Right hindlimb (tissue), 1 donor: ENCODE results near the gene MSH2.
"Not testable (repeated sequence)": the region's sequence is repeated elsewhere in the genome, so short reads cannot be mapped to it uniquely, and the experiment has no call there.

Experiments
- DNase-seq: peaks from one replicate; pipeline ENCODE4 v3.0.0-alpha.2; 2018

MSH2 gene

GRCh38 chr2:47485751-47486300 lies 82.9 kb downstream of the MSH2 start:
- no peak for DNase-seq

DNA sequence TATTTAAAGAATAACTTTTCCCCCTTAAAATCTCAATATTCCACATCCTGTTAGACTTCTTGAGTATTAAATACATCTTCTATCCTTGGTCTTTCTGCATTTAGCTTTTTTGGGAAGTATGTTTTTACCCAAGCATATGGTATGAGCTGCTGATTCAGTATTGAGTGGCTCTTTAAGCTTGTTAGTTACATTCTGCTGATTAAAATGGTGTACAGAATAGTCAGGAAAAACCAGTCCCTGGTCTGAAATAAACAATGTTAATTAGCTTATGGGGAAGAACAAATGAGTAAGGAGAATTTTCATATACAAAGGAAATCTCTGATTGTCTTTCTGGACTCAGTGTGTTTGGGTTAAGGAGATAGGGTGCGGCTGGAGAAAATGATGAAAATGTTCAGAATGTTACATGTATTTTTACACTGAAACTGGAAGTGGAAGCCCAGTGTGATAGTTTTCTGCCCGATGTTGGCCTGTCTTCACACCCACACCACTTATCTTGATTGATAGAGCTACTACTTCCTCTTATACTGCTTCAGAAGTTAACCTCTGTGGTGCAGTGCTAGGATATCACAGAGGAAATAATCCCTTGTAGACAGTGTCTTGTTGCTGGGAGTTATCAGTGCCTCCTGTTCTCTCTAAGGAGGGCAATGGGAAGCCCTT lies 84.0 kb downstream of the MSH2 start:
- DNase-seq: no peak

GRCh38 chr2:47487498-47487875 lies 84.5 kb downstream of the MSH2 start:
- no peak for DNase-seq

GRCh38 chr2:47488870-47489584 lies 86.1 kb downstream of the MSH2 start:
- DNase-seq: no peak

- DNase-seq: no peak
Observed at GRCh38 chr2:47490406-47490805, 87.5 kb downstream of the MSH2 start.

GRCh38 chr2:47493317-47494035 lies 90.5 kb downstream of the MSH2 start:
- DNase-seq: no peak

DNA sequence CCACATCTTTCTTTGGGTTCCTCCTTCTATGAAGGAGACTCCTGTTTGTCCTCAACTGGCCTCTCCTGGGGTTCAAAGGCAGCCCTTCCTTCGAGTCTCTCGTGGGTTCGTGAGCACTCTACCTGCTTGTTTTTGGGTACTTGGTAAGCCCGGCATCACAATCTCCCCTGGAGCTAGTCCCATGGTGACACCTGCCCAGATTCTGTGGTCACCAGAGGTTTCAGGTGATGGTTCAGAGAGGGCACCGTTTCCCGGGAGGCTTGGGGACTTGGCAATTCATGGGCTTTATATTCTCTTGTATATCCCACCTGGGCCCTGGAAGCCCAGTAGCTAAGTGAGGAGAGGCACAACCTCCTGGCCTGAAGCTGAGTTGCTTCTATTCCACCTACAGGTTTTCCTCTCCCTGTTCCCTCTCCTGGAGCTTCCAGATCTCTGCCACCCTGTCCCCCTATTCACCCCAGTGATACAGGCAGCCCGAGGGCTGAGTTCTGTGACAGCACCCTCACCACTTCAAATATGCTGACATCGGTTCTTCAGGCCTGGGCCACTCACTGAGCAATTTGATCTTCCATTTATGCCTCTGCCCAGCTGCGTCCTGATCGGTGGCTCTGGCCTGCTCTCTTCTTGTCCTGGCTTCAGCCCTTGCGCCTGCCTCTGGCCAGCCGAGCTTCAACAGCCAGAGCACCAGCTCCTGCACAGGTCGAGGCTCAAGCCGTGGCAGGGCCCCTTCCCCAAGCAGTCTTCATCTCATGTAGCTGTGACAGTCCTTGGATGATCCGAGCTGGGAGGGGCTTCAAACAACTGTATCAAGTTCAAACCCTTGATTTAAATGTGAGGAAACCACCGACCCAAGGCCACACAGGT lies 91.5 kb downstream of the MSH2 start:
- DNase-seq: no peak

DNA sequence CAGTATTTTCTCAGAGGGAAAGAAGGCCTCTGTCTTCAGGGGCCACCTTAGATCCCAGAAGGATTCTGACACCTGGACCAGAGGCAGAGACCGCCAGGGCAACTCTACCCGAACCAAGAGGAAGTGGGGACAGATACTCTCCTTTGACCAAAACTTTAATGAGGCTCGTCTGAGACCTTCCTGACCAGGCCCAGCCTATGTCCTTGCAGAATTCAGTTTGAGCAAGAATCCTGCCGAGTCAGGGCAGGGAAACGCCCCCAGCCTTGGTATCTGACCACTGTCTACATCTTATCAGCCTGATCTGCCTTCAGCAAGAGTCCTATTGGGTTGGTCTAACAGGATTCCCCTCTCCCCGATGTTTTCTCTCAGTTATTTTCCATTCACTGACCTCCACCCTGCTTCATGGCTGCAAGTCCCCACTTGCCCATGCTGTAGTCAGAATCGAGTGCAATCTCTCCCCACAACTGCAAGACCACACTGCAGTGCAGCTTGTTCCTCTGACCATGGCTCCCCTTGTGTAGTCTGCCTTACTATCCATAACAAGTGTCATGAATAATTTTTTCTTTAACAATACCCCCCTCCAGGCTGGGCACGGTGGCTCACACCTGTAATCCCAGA lies 95.0 kb downstream of the MSH2 start:
- no peak for DNase-seq

- DNase-seq: no peak
Observed at GRCh38 chr2:47499093-47499492, 96.1 kb downstream of the MSH2 start.

DNA sequence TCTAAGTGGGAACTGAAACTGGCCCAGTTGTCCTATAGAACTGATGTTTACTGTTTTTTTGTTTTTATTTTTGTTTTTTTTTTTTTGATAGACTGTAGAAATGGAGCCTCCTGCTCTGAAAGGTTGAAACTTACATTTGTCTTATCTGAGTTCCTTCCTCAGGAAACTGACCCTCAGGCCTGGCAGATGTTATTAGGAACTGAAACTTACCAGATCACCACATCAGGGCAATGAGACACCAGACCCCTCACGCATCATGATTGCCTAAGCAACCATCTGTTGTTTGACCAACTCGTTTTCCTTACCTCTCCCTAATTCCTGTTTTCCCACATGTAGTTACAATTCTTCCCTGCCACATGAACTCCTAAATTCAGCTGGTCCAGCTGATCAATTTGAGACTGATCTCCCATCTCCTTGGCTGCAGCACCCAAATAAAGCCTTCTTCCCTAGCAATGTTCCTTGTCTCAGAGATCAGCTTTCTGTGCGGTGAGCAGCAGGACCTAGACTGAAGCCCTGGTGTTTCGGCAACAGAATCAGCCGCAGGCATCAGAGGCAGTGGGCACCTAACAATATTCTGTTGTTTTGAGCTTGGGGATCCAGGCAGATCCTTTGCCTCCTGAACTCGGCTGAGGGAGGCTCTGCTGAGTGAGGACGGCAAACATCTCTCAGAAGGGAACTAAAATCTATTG lies 96.8 kb downstream of the MSH2 start:
- DNase-seq: no peak

- DNase-seq: no peak
Observed at GRCh38 chr2:47501374-47502200, 98.6 kb downstream of the MSH2 start.

GRCh38 chr2:47502498-47502897 lies 99.5 kb downstream of the MSH2 start:
- DNase-seq: not testable (repeated sequence)

GRCh38 chr2:47503481-47504070 lies 100.6 kb downstream of the MSH2 start:
- no peak for DNase-seq

DNA sequence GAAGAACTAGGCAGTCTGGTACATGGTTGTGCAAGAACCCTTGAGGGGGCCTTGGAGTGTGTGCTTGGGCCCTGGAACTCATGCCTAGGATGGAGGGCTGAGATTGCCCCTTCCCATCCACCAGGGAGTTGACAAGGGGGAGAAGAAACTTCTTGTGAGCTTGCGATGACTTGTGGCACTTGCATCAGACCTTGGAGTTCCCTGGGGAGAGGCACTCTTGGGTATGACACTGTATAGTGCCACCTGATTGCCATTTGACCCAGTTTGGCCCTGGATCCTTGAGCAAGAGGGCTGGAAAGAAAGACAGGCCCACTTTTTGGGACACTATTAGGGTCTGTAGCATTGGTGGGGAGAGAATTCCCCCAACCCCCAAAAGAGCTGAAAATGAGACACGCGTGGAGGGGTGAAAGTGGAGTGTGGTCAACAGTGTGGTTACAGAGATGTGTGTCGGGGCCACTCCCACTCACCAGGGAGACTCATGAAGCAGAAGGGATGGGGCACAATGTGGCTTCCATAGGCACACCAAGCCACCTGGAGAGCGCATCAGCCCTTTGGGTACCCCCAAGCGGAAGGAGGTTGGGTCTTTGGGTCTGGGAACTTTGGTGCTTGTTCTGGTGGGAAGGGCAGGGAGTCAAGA lies 101.3 kb downstream of the MSH2 start:
- no peak for DNase-seq

DNA sequence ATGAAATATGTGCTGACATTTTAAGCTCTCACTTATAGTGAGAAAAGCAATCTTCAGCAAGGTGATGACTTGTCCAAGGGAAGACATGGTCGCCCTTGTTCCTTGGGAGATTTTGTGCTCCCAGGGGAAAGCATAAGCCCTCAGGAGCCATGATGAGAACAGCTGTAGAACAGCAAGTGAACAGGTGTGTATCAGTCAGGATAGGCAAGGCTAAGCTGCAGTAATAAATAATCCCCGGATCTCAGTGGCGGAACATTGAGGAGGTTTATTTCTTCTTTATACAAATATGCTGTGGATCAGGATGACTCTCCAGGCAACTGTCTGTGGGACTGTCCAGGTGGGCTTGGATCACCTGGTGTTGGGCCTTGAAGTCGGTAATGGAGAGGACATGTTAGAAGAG lies 103.1 kb downstream of the MSH2 start:
- DNase-seq: no peak

GRCh38 chr2:47506436-47506835 lies 103.5 kb downstream of the MSH2 start:
- no peak for DNase-seq

DNA sequence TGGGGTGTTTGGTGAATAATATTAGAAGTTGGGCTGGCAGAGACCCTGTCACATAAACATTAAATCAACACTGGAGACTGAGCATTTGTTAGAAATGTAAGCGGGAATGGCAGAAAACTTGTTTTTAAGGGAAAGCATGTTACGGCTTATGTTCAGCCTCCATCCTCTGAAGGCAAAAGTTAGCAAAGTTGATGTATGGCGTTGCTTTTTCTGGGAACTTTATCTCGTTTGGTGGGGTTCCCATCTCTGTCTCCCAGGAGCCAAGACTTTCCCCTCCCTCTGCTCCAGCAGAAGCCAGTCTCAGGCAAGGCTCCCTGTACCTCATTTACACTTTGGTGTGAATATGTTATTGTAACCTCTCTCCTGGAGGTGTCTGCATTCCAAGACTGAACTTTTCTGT lies 105.1 kb downstream of the MSH2 start:
- no peak for DNase-seq

GRCh38 chr2:47508641-47509040 lies 105.7 kb downstream of the MSH2 start:
- DNase-seq: no peak

DNA sequence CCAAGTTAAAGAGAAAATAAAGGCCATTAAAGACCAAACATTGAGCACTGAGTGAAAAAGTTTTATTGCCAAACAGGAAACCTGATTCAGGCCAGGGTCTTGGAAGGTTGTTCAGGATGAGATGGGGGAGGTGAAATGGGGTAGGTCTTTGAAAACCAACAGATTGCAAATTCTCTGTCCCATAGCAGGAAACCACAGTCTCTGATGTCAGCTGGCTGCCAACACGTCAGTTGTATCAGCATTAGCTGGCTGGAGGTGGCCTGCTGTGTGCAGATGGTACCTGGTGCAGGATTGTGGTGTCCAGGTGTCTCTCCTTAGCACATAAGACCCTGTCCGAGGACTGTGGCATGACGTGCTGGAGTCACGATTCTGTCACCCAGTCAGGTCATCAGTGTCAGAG lies 106.3 kb downstream of the MSH2 start:
- no peak for DNase-seq

GRCh38 chr2:47509821-47510385 lies 106.9 kb downstream of the MSH2 start:
- no peak for DNase-seq
